ENCODE data around the gene FAM3C. TPM values are rescaled to one million over a fixed set of nuclear protein-coding genes. Genes with fewer than 3 reads are reported as not detected.

The FAM3C gene
- total and polyA plus RNA-seq, 2 experiments from 2014 or later, result 38.6 to 52.4 TPM

DNA sequence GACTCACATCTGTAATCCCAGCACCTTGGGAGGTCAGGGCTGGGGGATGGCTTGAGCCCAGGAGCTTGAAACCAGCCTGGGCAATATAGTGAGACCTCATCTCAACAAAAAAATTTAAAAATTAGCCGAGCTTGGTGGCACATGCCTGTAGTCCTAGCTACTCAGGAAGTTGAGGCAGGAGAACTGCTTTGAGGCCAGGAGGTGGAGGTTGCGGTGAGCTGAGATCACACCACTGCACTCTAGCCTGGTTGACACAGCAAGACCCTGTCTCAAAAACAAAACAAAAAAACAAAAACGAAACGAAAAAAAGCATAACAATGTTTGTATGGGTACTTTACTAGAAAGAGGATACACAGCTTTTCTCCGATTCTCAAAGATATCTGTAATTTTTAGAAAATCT, 35.5 kb downstream of the FAM3C start:
- Histone ChIP-seq H4K20me1 (ENCODE audit: insufficient read depth) (no peaks in the 10 kb centered on the region), H3K9me3 (ENCODE audit: low read depth) (no peaks in the 10 kb centered on the region), H3K27me3 (replicated peaks; ENCODE audit: insufficient read depth) (no peaks in the 10 kb centered on the region), H3K4me1 (ENCODE audit: insufficient read depth) (no peaks in the 10 kb centered on the region), H3K36me3 (ENCODE audit: low read depth) (peaks cover 14% of the 10 kb centered on the region), H3K4me3 (no peak overlapping the region), H3K9me2 (ENCODE audit: insufficient read depth) (no peaks in the 10 kb centered on the region), H2AFZ (no peak overlapping the region), H3K27ac (no peak overlapping the region), H3F3A (ENCODE audit: insufficient read depth) (no peaks in the 10 kb centered on the region), H3K4me2 (ENCODE audit: unreplicated experiment) (no peak overlapping the region), H3K9ac (no peak overlapping the region), H3K79me2 (ENCODE audit: insufficient read depth) (no peaks in the 10 kb centered on the region)
- WGBS, 2 experiments (ENCODE audit: low coverage in 1 of 2, low lambda C conversion rate in 2 of 2, missing lambda C conversion rate in 2 of 2), result 86 to 88% methylated on average over 5 of the region's 5 CpGs
- no peak for DNase-seq
- TF ChIP-seq EZH2 (IDR thresholded peaks at IDR 0.05; ENCODE audit: insufficient read depth, poor library complexity, severe bottlenecking) (no peak), EZH2phosphoT487 (IDR thresholded peaks at IDR 0.05; ENCODE audit: insufficient read depth, low read depth) (no peak)
- in situ Hi-C loops (cut with MboI), result loop anchor here (10.0 kb wide), 1 partner anchor 634 kb away; no protein-coding TSS in a partner anchor

DNA sequence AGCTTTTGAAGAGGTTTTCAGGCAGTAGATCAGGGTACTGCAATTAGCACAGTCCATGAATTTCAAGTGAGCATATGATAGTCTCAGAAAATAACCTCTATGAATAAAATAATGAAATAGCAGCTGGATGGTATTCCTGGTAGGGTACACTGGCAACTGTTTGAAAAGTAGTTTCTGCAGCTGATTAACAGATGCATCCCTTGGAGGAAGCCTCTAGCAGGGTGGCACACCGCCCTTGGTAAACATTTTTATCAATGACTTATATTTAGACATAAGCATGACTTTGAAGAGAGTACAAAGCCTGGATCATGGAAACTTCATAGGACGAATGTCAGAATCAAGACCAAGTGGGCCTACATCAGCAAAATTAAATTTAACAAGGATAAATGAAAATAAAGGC, 40.5 kb downstream of the FAM3C start:
- in situ Hi-C loops (cut with MboI), result no loop called here
- H3K4me1 ChIP-seq (ENCODE audit: insufficient read depth), result no peaks in the 10 kb centered on the region
- TF ChIP-seq EZH2phosphoT487 (IDR thresholded peaks at IDR 0.05; ENCODE audit: insufficient read depth, low read depth) (no peak), EZH2 (IDR thresholded peaks at IDR 0.05; ENCODE audit: insufficient read depth, poor library complexity, severe bottlenecking) (no peak)
- no peaks in the 10 kb centered on the region for H3K9me3 ChIP-seq (ENCODE audit: low read depth)
- no peaks in the 10 kb centered on the region for H3K9me2 ChIP-seq (ENCODE audit: insufficient read depth)
- no peak overlapping the region for H2AFZ ChIP-seq
- H4K20me1 ChIP-seq (ENCODE audit: insufficient read depth), result no peaks in the 10 kb centered on the region
- no peak overlapping the region for H3K4me2 ChIP-seq (ENCODE audit: unreplicated experiment)
- WGBS, 2 experiments (ENCODE audit: low coverage in 1 of 2, low lambda C conversion rate in 2 of 2, missing lambda C conversion rate in 2 of 2), result 94 to 100% methylated on average over 2 of the region's 2 CpGs
- no peak overlapping the region for H3K27ac ChIP-seq
- peaks cover 23% of the 10 kb centered on the region; the same call in 1 of the 2 replicates for H3K36me3 ChIP-seq (ENCODE audit: low read depth)
- no peaks in the 10 kb centered on the region for H3K79me2 ChIP-seq (ENCODE audit: insufficient read depth)
- no peak overlapping the region for H3K4me3 ChIP-seq
- H3K9ac ChIP-seq, result no peak overlapping the region
- H3F3A ChIP-seq (ENCODE audit: insufficient read depth), result no peaks in the 10 kb centered on the region
- DNase-seq, result no peak
- no peaks in the 10 kb centered on the region for H3K27me3 ChIP-seq (replicated peaks; ENCODE audit: insufficient read depth)

DNA sequence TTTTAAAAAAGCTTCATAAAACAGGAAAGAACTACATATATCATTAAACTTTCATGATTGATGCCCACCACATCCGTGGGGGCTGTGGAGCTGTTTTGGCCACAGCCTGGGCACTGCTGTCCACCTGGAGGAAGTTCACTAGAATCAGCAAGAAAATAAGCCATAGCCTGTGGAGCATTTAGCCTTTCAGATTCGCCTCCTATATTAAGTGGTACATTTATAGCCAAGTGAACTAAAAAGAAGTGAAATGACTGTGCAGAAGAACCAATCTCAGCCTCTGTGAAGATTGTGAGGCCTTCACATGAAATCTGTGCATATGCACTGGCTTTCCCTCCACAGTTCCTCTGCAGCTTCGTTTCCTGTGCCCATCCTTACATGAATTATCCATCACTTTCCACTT, 43.8 kb downstream of the FAM3C start:
- H3F3A ChIP-seq (ENCODE audit: insufficient read depth), result no peaks in the 10 kb centered on the region
- no peak for DNase-seq
- in situ Hi-C loops (cut with MboI), result no loop called here
- no peaks in the 10 kb centered on the region for H3K9me3 ChIP-seq (ENCODE audit: low read depth)
- H3K79me2 ChIP-seq (ENCODE audit: insufficient read depth), result no peaks in the 10 kb centered on the region
- H3K4me3 ChIP-seq, result no peak overlapping the region
- no peaks in the 10 kb centered on the region for H3K9me2 ChIP-seq (ENCODE audit: insufficient read depth)
- TF ChIP-seq EZH2 (IDR thresholded peaks at IDR 0.05; ENCODE audit: insufficient read depth, poor library complexity, severe bottlenecking) (no peak), EZH2phosphoT487 (IDR thresholded peaks at IDR 0.05; ENCODE audit: insufficient read depth, low read depth) (no peak)
- 96 to 100% methylated on average over 3 of the region's 3 CpGs for WGBS, 2 experiments (ENCODE audit: low coverage in 1 of 2, low lambda C conversion rate in 2 of 2, missing lambda C conversion rate in 2 of 2)
- no peaks in the 10 kb centered on the region for H3K4me1 ChIP-seq (ENCODE audit: insufficient read depth)
- H3K27me3 ChIP-seq (replicated peaks; ENCODE audit: insufficient read depth), result no peaks in the 10 kb centered on the region
- H3K36me3 ChIP-seq (ENCODE audit: low read depth), result peaks cover 17% of the 10 kb centered on the region
- H2AFZ ChIP-seq, result no peak overlapping the region
- no peak overlapping the region for H3K9ac ChIP-seq
- no peak overlapping the region for H3K27ac ChIP-seq
- no peak overlapping the region for H3K4me2 ChIP-seq (ENCODE audit: unreplicated experiment)
- H4K20me1 ChIP-seq (ENCODE audit: insufficient read depth), result no peaks in the 10 kb centered on the region

DNA sequence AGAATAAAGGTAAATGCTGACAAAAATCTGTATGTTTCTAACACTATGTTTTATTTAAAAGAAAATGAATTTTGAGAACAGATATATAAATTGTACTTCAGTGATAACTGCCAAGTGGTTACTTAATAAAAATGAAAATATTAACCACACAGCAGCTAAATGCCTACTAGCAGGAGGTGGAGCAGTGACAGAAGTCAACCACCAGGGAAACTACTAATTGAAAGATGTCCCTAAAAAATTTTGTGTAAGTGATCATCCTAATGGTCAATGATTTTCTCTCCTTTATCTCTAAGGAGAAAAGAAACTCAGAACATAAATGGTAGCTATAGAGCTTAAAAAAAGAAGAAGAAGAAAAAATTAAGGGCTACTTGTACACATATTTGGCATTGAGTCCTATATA, 44.4 kb downstream of the FAM3C start:
- Histone ChIP-seq H3K79me2 (ENCODE audit: insufficient read depth) (no peaks in the 10 kb centered on the region), H3K27ac (no peak overlapping the region), H3K9ac (no peak overlapping the region), H2AFZ (no peak overlapping the region), H3F3A (ENCODE audit: insufficient read depth) (no peaks in the 10 kb centered on the region; the same call in 1 of the 2 replicates), H3K4me3 (no peak overlapping the region), H3K9me2 (ENCODE audit: insufficient read depth) (no peaks in the 10 kb centered on the region), H3K36me3 (ENCODE audit: low read depth) (peaks cover 17% of the 10 kb centered on the region), H3K4me1 (ENCODE audit: insufficient read depth) (no peaks in the 10 kb centered on the region), H4K20me1 (ENCODE audit: insufficient read depth) (no peaks in the 10 kb centered on the region), H3K27me3 (replicated peaks; ENCODE audit: insufficient read depth) (no peaks in the 10 kb centered on the region), H3K4me2 (ENCODE audit: unreplicated experiment) (no peak overlapping the region), H3K9me3 (ENCODE audit: low read depth) (no peaks in the 10 kb centered on the region)
- TF ChIP-seq EZH2phosphoT487 (IDR thresholded peaks at IDR 0.05; ENCODE audit: insufficient read depth, low read depth) (no peak), EZH2 (IDR thresholded peaks at IDR 0.05; ENCODE audit: insufficient read depth, poor library complexity, severe bottlenecking) (no peak)
- no peak for DNase-seq
- in situ Hi-C loops (cut with MboI), result no loop called here

DNA sequence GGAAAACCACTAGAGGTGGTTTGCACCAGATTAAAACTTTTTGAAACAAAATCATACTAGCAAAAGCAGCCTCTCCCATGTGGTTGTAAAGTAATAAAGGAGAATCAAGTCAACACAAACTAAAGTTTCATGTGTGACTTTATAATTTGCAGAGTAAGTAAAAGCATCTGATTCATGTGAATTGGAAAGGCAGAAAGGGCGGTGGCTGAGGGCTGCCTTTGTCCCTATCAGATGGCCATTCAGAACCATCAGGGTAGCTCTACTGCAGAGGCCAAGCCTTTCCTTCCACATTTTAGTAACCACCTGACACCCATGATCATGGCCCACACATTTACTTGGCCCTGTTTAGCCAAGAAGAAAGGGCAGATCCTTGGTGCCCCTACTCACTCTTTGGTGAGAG, 51.6 kb downstream of the FAM3C start:
- Histone ChIP-seq H3K4me2 (ENCODE audit: unreplicated experiment) (no peak overlapping the region), H3K36me3 (ENCODE audit: low read depth) (peaks cover 6% of the 10 kb centered on the region; the same call in 1 of the 2 replicates), H3K4me1 (ENCODE audit: insufficient read depth) (peaks cover 19% of the 10 kb centered on the region), H2AFZ (no peak overlapping the region), H3K9ac (no peak overlapping the region), H3K4me3 (no peak overlapping the region), H3K9me2 (ENCODE audit: insufficient read depth) (no peaks in the 10 kb centered on the region), H3K9me3 (ENCODE audit: low read depth) (no peaks in the 10 kb centered on the region), H3K27me3 (replicated peaks; ENCODE audit: insufficient read depth) (no peaks in the 10 kb centered on the region), H3K79me2 (ENCODE audit: insufficient read depth) (no peaks in the 10 kb centered on the region), H4K20me1 (ENCODE audit: insufficient read depth) (no peaks in the 10 kb centered on the region), H3K27ac (no peak overlapping the region), H3F3A (ENCODE audit: insufficient read depth) (peaks cover 21% of the 10 kb centered on the region)
- in situ Hi-C loops (cut with MboI), result loop anchor here (25.0 kb wide), 1 partner anchor 357 kb away; the partner anchor contains the start of gene CPED1
- TF ChIP-seq EZH2 (IDR thresholded peaks at IDR 0.05; ENCODE audit: insufficient read depth, poor library complexity, severe bottlenecking), result no peak
- TF ChIP-seq EZH2phosphoT487 (IDR thresholded peaks at IDR 0.05; ENCODE audit: insufficient read depth, low read depth), result no peak
- WGBS, 2 experiments (ENCODE audit: low coverage in 1 of 2, low lambda C conversion rate in 2 of 2, missing lambda C conversion rate in 2 of 2), result 93 to 94% methylated on average over 1 of the region's 1 CpG
- no peak for DNase-seq
